ENCODE data around the gene DNAJC11. TPM values are rescaled to one million over a fixed set of nuclear protein-coding genes. Genes with fewer than 3 reads are reported as not detected.

Gene DNAJC11
- total RNA-seq (10 to 100 TPM; 40.8 to 66.9 (median 58.0) TPM), polyA plus RNA-seq (10 to 100 TPM; 13.3 to 31.1 (median 27.9) TPM)
- long read RNA-seq, donor 1, transcript DNAJC11-211 (5 exons, 613 nt) = major isoform, 5 of 14 reads
- long read RNA-seq, donor 1, partial matches to known transcripts = 5 of 14 reads
- long read RNA-seq, donor 1, other reads (novel, unspliced or antisense) = 0 of 14 reads
- long read RNA-seq, donor 2, transcript DNAJC11-211 (5 exons, 613 nt) = major isoform, 7 of 9 reads
- long read RNA-seq, donor 2, partial matches to known transcripts = 0 of 9 reads
- long read RNA-seq, donor 2, other reads (novel, unspliced or antisense) = 0 of 9 reads

- H3K27ac ChIP-seq = peak within 1 kb of the TSS; percentile 80 to 94 (median 90)
- 0 to 1% (median 0%) methylated on average over 50 to 80 of the region's 80 CpGs for WGBS, 5 donors
These were observed at the start of gene DNAJC11 for GRCh38 chr1:6701437-6702153. TSS of gene DNAJC11 (minus strand) at chr1:6701816. CDS start at chr1:6701800, 16 bp downstream.

GRCh38 chr1:6750490-6750889 is 48.9 kb upstream of the DNAJC11 start:
- intact Hi-C loops (cut with DNase I; ENCODE audit: low total_unique reads) = no loop called here
- Histone ChIP-seq H3K4me1 (no peaks in the 10 kb centered on the region), H3K4me3 (no peak overlapping the region), H3K27me3 (replicated peaks in 1 of 7) (peaks cover 0 to 14% (median 0%) of the 10 kb centered on the region in 7 donors), H3K9me3 (no peaks in the 10 kb centered on the region), H3K27ac (no peak overlapping the region), H3K36me3 (no peaks in the 10 kb centered on the region)
- WGBS, 5 donors = 85 to 94% (median 89%) methylated on average over 4 of the region's 4 CpGs
- no peak for DNase-seq
- TF ChIP-seq CTCF (IDR thresholded peaks at IDR 0.05 in 8 of 11, conservative IDR thresholded peaks at IDR 0.05 in 3 of 11) = no peak
- TF ChIP-seq POLR2AphosphoS5 (IDR thresholded peaks at IDR 0.05) = no peak
- no peak for TF ChIP-seq POLR2A (IDR thresholded peaks at IDR 0.05)

More at GRCh38 chr1:6701437-6702153, at the start of gene DNAJC11:
- DNase-seq = peak; percentile 98
- H3K27me3 ChIP-seq (replicated peaks in 1 of 7) = no peaks in the 10 kb centered on the region
- intact Hi-C loops (cut with DNase I; ENCODE audit: low total_unique reads) = no loop called here
- peaks cover 0 to 14% (median 0%) of the 10 kb centered on the region in 6 donors for H3K36me3 ChIP-seq
- no peaks in the 10 kb centered on the region for H3K9me3 ChIP-seq
- TF ChIP-seq CTCF (IDR thresholded peaks at IDR 0.05 in 8 of 11, conservative IDR thresholded peaks at IDR 0.05 in 3 of 11) (peak; percentile 47 to 100 (median 97)), POLR2AphosphoS5 (IDR thresholded peaks at IDR 0.05) (peak; percentile 86 to 89 (median 88)), POLR2A (IDR thresholded peaks at IDR 0.05) (peak in 1 of 3 donors; percentile 56)
- peak within 1 kb of the TSS; percentile 100 for H3K4me3 ChIP-seq
- H3K4me1 ChIP-seq = peaks cover 13 to 41% (median 28%) of the 10 kb centered on the region in 6 donors

GRCh38 chr1:6747674-6748073 is 46.1 kb upstream of the DNAJC11 start:
- DNase-seq = no peak
- no peaks in the 10 kb centered on the region for H3K36me3 ChIP-seq
- no peak overlapping the region for H3K27ac ChIP-seq
- H3K9me3 ChIP-seq = no peaks in the 10 kb centered on the region
- WGBS, 5 donors = 88 to 94% (median 93%) methylated on average over 2 of the region's 2 CpGs
- intact Hi-C loops (cut with DNase I; ENCODE audit: low total_unique reads) = no loop called here
- TF ChIP-seq POLR2AphosphoS5 (IDR thresholded peaks at IDR 0.05) (no peak), POLR2A (IDR thresholded peaks at IDR 0.05) (no peak), CTCF (IDR thresholded peaks at IDR 0.05 in 8 of 11, conservative IDR thresholded peaks at IDR 0.05 in 3 of 11) (no peak)
- no peak overlapping the region for H3K4me3 ChIP-seq
- peaks cover 7 to 21% (median 10%) of the 10 kb centered on the region in 6 donors for H3K4me1 ChIP-seq
- H3K27me3 ChIP-seq (replicated peaks in 1 of 7) = peaks cover 0 to 8% (median 0%) of the 10 kb centered on the region in 7 donors

- no peaks in the 10 kb centered on the region for H3K9me3 ChIP-seq
- no peaks in the 10 kb centered on the region for H3K27me3 ChIP-seq (replicated peaks in 1 of 7)
- H3K36me3 ChIP-seq = no peaks in the 10 kb centered on the region
- H3K27ac ChIP-seq = no peak overlapping the region
- H3K4me3 ChIP-seq = no peak overlapping the region
- TF ChIP-seq CTCF (IDR thresholded peaks at IDR 0.05 in 8 of 11, conservative IDR thresholded peaks at IDR 0.05 in 3 of 11) = no peak
- peaks cover 7 to 21% (median 10%) of the 10 kb centered on the region in 6 donors for H3K4me1 ChIP-seq
- intact Hi-C loops (cut with DNase I; ENCODE audit: low total_unique reads) = no loop called here
- WGBS, 5 donors = 74 to 86% (median 78%) methylated on average over 5 of the region's 5 CpGs
- no peak for DNase-seq
These were observed 43.5 kb upstream of the DNAJC11 start for GRCh38 chr1:6745073-6745472.
